Fibroblast of pulmonary artery (primary cell): Measurements from ENCODE around the gene NHLRC4.

ENCODE experiments used
- DNase-seq: peaks from one replicate; pipeline ENCODE4 v3.0.0-alpha.2; 2010; ENCODE audit warnings: low read depth
- H3K4me3 ChIP-seq: replicated peaks from 2 replicates; pipeline ENCODE4 v1.5.1; 2011; ENCODE audit warnings: low read depth, mild to moderate bottlenecking, control low read depth, low read length, moderate library complexity
- CTCF ChIP-seq: IDR thresholded peaks from 2 replicates; pipeline ENCODE4 v1.5.1; 2011; ENCODE audit warnings: mild to moderate bottlenecking, control low read depth, low read length, inconsistent platforms; ENCODE audit errors: missing control alignments

NHLRC4 gene

DNA sequence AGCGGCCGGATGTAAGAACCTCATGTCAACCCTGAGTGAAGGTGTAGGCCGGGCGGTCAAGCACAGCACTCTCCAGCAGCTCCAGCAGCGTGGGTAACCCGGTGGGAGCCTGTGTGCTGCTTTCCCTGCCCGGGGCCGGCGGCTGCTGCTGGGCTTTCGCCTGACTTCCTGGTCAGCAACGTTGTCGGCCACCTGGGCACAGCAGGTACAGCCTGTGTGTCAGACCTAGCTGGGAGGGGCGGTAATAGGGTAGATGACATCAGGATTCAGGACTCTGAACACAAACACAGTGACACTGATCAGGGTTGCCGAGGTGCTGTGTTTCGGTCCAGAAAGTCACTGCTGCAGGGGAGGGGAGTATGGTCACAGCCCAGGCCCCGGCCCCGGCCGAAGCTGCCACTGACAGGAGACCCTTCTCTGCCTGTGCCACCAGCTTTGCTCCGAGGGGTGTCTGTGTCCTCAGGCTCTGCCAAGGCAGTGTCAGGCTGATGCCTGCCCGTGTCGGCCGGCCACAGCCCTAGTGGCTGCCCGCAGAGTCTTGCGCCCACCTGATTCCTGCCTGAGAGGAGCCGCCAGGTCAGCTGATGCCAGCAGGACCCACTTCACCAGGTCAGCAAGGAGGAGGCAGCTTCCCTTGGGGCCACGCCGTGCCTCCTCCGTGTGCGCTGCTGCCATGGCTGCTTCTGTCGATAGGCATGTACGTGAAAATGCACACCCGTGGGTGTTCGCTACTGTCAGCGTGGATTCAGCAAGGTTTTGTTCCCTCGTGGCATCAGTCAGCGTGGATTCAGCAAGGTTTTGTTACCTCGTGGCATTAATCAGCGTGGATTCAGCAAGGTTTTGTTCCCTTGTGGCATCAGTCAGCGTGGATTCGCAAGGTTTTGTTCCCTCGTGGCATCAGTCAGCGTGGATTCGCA, 32.3 kb downstream of the NHLRC4 start:
- DNase-seq = no peak
- no peak for TF ChIP-seq CTCF
- H3K4me3 ChIP-seq = no peak overlapping the region

- H3K4me3 ChIP-seq = no peak overlapping the region
- TF ChIP-seq CTCF = peak; percentile 33
- peak; percentile 21 for DNase-seq
Observed at GRCh38 chr16:600781-601180, 34.0 kb downstream of the NHLRC4 start.

DNA sequence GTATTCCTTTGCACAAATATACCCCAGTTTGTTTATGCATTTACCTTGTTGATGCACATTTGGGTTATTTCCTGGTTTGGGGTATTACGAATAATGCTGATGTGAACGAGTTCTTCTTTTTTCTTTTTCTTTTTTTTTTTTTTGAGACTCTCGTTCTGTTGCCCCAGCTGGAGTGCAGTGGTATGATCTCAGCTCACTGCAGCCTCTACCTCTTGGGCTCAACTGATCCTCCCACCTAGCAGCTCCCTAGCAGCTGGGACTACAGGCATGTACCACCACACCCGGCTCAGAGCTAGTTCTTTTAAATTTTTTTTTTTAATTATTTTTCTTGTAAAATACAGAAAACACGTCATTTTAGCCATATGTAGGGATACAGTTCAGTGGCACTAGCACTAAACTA, 37.1 kb downstream of the NHLRC4 start:
- H3K4me3 ChIP-seq = no peak overlapping the region
- DNase-seq = no peak
- no peak for TF ChIP-seq CTCF

GRCh38 chr16:606656-607307, 40.0 kb downstream of the NHLRC4 start:
- DNase-seq = no peak
- no peak overlapping the region for H3K4me3 ChIP-seq
- TF ChIP-seq CTCF = no peak

DNA sequence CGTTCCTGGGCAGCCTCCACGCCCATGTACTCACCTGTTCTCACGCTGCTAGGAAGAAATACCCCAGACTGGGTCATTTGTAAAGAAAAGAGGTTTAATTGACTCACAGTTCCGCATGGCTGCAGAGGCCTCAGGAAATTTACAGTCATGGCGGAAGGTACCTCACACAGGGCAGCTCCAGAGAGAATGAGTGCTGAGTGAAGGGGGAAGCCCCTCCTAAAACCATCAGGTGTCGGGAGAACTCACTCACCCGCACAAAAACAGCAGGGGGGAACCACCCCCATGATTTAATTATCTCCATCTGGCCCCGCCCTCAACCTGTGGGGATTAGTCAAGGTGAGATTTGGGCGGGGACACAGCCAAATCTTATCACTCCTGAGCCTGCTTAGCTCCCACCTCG, 41.2 kb downstream of the NHLRC4 start:
- DNase-seq = no peak
- H3K4me3 ChIP-seq = no peak overlapping the region
- no peak for TF ChIP-seq CTCF

DNA sequence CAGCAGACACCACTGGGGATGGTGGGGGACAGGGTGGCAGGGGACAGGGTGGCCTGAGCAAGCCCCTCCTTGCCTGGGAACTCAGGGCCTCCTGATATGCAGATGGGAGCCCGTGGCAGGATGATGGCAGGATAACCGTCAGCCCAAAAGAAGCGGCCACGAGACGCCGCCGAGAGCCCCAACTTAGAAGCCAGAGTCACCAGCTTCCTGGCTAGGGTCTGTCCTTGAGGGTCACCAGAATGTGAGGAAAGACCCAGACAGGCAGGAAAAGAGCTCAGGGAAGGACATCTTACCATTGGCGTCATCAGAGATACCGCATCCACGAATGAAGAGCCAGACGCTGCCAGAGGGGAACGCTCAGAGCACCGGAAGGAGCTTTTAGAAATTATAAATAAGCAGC, 42.5 kb downstream of the NHLRC4 start:
- no peak for DNase-seq
- no peak overlapping the region for H3K4me3 ChIP-seq
- no peak for TF ChIP-seq CTCF
